SJSA1 (cell line): ENCODE data around the gene OXSM. TPM values are rescaled to one million over a fixed set of nuclear protein-coding genes. Genes with fewer than 3 reads are reported as not detected.

Experiments used
- total RNA-seq: library from RNA; depleted of rRNA; stranded (reverse); fragments of >200 nt; shearing (Covaris generic); gene quantifications from 2 replicates; pipeline ENCODE4 v1.2.3, GENCODE V29; 2014; rRNA removed

OXSM gene
- total RNA-seq, 1 experiment from 2014 or later, result 6.2 TPM

Other genes starting within 250 kb of the OXSM start
- 76.4 and 77.0 TPM in 2 replicates for gene TOP2B, start 125.2 kb upstream of the OXSM start, total RNA-seq
- 14.1 and 24.7 TPM in 2 replicates for gene NGLY1, start 6.6 kb upstream of the OXSM start, total RNA-seq